ENCODE results near the gene SERPINE1.

SERPINE1 gene

DNA sequence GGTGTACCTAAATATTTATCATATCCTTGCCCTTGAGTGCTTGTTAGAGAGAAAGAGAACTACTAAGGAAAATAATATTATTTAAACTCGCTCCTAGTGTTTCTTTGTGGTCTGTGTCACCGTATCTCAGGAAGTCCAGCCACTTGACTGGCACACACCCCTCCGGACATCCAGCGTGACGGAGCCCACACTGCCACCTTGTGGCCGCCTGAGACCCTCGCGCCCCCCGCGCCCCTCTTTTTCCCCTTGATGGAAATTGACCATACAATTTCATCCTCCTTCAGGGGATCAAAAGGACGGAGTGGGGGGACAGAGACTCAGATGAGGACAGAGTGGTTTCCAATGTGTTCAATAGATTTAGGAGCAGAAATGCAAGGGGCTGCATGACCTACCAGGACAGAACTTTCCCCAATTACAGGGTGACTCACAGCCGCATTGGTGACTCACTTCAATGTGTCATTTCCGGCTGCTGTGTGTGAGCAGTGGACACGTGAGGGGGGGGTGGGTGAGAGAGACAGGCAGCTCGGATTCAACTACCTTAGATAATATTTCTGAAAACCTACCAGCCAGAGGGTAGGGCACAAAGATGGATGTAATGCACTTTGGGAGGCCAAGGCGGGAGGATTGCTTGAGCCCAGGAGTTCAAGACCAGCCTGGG lies 11.4 kb downstream of the SERPINE1 start:
- no peak overlapping the region for H2AFZ ChIP-seq (ENCODE audit: low read length)
- H3K4me1 ChIP-seq (ENCODE audit: low read length): peaks cover 6% of the 10 kb centered on the region; the same call in 1 of the 2 replicates
- no peaks in the 10 kb centered on the region for H3K9me2 ChIP-seq (replicated peaks; ENCODE audit: insufficient read depth, low read length)
- no peak overlapping the region; the same call in 1 of the 2 replicates for H3K9ac ChIP-seq (ENCODE audit: low read length)
- H3K4me2 ChIP-seq (ENCODE audit: low read depth, low read length): peak overlapping the region; percentile 46
- peak overlapping the region; percentile 30; the same call in 1 of the 2 replicates for H3K4me3 ChIP-seq (ENCODE audit: low read length)
- H3F3A ChIP-seq (ENCODE audit: insufficient read depth, low read length): no peaks in the 10 kb centered on the region
- H3K36me3 ChIP-seq (replicated peaks; ENCODE audit: insufficient read depth, low read length): no peaks in the 10 kb centered on the region
- no peak overlapping the region for H3K27ac ChIP-seq (ENCODE audit: low read length)
- H3K79me2 ChIP-seq (ENCODE audit: low read length): no peaks in the 10 kb centered on the region
- peaks cover 76% of the 10 kb centered on the region for H3K27me3 ChIP-seq (replicated peaks; ENCODE audit: insufficient read depth, low read length)
- H3K9me3 ChIP-seq (replicated peaks; ENCODE audit: insufficient read depth, low read length): no peaks in the 10 kb centered on the region
- DNase-seq: peak; percentile 64
- no peaks in the 10 kb centered on the region for H4K20me1 ChIP-seq (ENCODE audit: insufficient read depth, low read length)
- TF ChIP-seq EZH2 (optimal IDR thresholded peaks at IDR 0.05; ENCODE audit: low read depth, low read length) (no peak), EZH2phosphoT487 (IDR thresholded peaks at IDR 0.05; ENCODE audit: low read length) (no peak)
- TF ChIP-seq, protein P1, sequence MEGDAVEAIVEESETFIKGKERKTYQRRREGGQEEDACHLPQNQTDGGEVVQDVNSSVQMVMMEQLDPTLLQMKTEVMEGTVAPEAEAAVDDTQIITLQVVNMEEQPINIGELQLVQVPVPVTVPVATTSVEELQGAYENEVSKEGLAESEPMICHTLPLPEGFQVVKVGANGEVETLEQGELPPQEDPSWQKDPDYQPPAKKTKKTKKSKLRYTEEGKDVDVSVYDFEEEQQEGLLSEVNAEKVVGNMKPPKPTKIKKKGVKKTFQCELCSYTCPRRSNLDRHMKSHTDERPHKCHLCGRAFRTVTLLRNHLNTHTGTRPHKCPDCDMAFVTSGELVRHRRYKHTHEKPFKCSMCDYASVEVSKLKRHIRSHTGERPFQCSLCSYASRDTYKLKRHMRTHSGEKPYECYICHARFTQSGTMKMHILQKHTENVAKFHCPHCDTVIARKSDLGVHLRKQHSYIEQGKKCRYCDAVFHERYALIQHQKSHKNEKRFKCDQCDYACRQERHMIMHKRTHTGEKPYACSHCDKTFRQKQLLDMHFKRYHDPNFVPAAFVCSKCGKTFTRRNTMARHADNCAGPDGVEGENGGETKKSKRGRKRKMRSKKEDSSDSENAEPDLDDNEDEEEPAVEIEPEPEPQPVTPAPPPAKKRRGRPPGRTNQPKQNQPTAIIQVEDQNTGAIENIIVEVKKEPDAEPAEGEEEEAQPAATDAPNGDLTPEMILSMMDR (IDR thresholded peaks at IDR 0.05; ENCODE audit: low read length): peak; percentile 76

DNA sequence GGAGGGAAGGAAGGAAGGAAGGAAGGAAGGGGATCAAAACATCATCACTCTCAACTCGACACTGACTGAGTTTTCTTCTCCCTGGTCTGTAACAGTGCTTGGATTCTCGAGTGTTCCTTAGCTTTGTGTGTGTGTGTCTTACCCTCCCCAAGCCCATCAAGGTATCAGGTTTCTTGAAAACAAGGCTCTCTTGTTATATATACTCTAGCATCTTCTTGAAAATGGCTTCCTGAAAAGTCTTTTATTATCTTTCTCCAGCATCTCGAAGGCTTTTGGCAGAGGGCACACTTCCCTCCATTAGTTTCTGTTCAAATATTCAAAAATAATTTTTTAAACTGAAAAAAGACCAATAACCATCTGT lies 13.4 kb downstream of the SERPINE1 start:
- Histone ChIP-seq H3K36me3 (replicated peaks; ENCODE audit: insufficient read depth, low read length) (no peaks in the 10 kb centered on the region), H3K9me2 (replicated peaks; ENCODE audit: insufficient read depth, low read length) (no peaks in the 10 kb centered on the region), H3K79me2 (ENCODE audit: low read length) (no peaks in the 10 kb centered on the region), H3F3A (ENCODE audit: insufficient read depth, low read length) (no peaks in the 10 kb centered on the region), H3K4me1 (ENCODE audit: low read length) (peaks cover 6% of the 10 kb centered on the region; the same call in 1 of the 2 replicates), H3K4me2 (ENCODE audit: low read depth, low read length) (no peak overlapping the region), H4K20me1 (ENCODE audit: insufficient read depth, low read length) (no peaks in the 10 kb centered on the region), H3K27ac (ENCODE audit: low read length) (no peak overlapping the region), H3K9me3 (replicated peaks; ENCODE audit: insufficient read depth, low read length) (no peaks in the 10 kb centered on the region), H3K4me3 (ENCODE audit: low read length) (no peak overlapping the region), H3K9ac (ENCODE audit: low read length) (no peak overlapping the region), H3K27me3 (replicated peaks; ENCODE audit: insufficient read depth, low read length) (peaks cover 66% of the 10 kb centered on the region), H2AFZ (ENCODE audit: low read length) (no peak overlapping the region)
- TF ChIP-seq EZH2phosphoT487 (IDR thresholded peaks at IDR 0.05; ENCODE audit: low read length) (no peak), EZH2 (optimal IDR thresholded peaks at IDR 0.05; ENCODE audit: low read depth, low read length) (no peak)
- TF ChIP-seq, protein P1 (IDR thresholded peaks at IDR 0.05; ENCODE audit: low read length): no peak
- DNase-seq: no peak

DNA sequence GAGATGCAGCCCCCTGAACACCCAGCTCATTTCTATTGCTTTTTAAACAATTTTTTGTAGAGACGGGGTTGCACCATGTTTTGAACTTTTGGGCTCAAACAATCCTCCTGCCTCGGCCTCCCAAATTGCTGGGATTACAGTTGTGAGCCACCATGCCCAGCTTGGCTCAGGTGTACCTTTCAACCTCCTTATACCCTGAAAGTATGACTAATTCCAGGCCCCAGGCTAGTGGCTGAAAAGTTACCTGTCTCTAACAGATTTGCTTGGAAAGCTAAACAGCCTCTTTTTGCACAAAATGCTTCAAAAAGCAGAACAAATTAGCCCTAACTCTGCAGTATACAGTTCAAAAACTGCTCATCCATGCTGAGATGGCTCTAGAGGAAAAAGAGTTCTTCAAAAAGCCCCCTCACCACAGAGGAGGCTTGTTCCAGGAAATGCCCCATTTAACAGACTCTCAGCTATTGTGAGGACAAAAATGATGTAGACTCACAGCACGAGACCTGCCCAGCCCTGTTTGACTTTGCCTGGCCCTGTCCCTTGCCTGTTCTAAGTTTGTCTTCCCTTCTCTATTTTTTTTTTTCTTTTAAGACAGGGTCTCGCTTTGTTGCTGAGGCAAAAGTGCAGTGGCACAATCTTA lies 14.0 kb downstream of the SERPINE1 start:
- DNase-seq: no peak
- no peaks in the 10 kb centered on the region for H3K36me3 ChIP-seq (replicated peaks; ENCODE audit: insufficient read depth, low read length)
- no peaks in the 10 kb centered on the region for H4K20me1 ChIP-seq (ENCODE audit: insufficient read depth, low read length)
- no peaks in the 10 kb centered on the region for H3K9me3 ChIP-seq (replicated peaks; ENCODE audit: insufficient read depth, low read length)
- H3K27me3 ChIP-seq (replicated peaks; ENCODE audit: insufficient read depth, low read length): peaks cover 66% of the 10 kb centered on the region
- H3K9ac ChIP-seq (ENCODE audit: low read length): no peak overlapping the region
- no peaks in the 10 kb centered on the region for H3K79me2 ChIP-seq (ENCODE audit: low read length)
- H3F3A ChIP-seq (ENCODE audit: insufficient read depth, low read length): no peaks in the 10 kb centered on the region
- H3K9me2 ChIP-seq (replicated peaks; ENCODE audit: insufficient read depth, low read length): no peaks in the 10 kb centered on the region
- H3K4me2 ChIP-seq (ENCODE audit: low read depth, low read length): no peak overlapping the region
- H3K27ac ChIP-seq (ENCODE audit: low read length): no peak overlapping the region
- TF ChIP-seq, protein P1 (IDR thresholded peaks at IDR 0.05; ENCODE audit: low read length): no peak
- TF ChIP-seq EZH2 (optimal IDR thresholded peaks at IDR 0.05; ENCODE audit: low read depth, low read length) (no peak), EZH2phosphoT487 (IDR thresholded peaks at IDR 0.05; ENCODE audit: low read length) (no peak)
- H3K4me1 ChIP-seq (ENCODE audit: low read length): peaks cover 6% of the 10 kb centered on the region; the same call in 1 of the 2 replicates
- H2AFZ ChIP-seq (ENCODE audit: low read length): no peak overlapping the region
- H3K4me3 ChIP-seq (ENCODE audit: low read length): no peak overlapping the region
